ENCODE data around the gene CENPB. TPM values are rescaled to one million over a fixed set of nuclear protein-coding genes. Genes with fewer than 3 reads are reported as not detected.

Gene CENPB
- total and polyA plus RNA-seq, 10 of the 15 experiments (the other 5 are each of a cell fraction or from before 2014, with no cell fraction given): 0.16 to 71.2 (median 14.0) TPM

GRCh38 chr20:3802524-3803239 is 16.1 kb upstream of the CENPB start (continued):
- TF ChIP-seq, protein P1, sequence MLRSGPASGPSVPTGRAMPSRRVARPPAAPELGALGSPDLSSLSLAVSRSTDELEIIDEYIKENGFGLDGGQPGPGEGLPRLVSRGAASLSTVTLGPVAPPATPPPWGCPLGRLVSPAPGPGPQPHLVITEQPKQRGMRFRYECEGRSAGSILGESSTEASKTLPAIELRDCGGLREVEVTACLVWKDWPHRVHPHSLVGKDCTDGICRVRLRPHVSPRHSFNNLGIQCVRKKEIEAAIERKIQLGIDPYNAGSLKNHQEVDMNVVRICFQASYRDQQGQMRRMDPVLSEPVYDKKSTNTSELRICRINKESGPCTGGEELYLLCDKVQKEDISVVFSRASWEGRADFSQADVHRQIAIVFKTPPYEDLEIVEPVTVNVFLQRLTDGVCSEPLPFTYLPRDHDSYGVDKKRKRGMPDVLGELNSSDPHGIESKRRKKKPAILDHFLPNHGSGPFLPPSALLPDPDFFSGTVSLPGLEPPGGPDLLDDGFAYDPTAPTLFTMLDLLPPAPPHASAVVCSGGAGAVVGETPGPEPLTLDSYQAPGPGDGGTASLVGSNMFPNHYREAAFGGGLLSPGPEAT (IDR thresholded peaks at IDR 0.05; ENCODE audit: low read depth): no peak
- TF ChIP-seq ZNF622 (IDR thresholded peaks at IDR 0.05) (no peak), IKZF1 (conservative IDR thresholded peaks at IDR 0.05) (peak; percentile 37; the same call in 1 of the 2 replicates), TBL1XR1 (IDR thresholded peaks at IDR 0.05; ENCODE audit: low read depth, low read length) (no peak)

GRCh38 chr20:3801846-3802245 is 15.3 kb upstream of the CENPB start:
- Histone ChIP-seq H2AFZ (ENCODE audit: control insufficient read depth, low read depth, low read length) (no peak overlapping the region), H3K4me2 (ENCODE audit: control insufficient read depth, insufficient read depth) (no peak overlapping the region), H3K9me3 (replicated peaks; ENCODE audit: control insufficient read depth, insufficient read depth, low read length) (no peaks in the 10 kb centered on the region), H3K9ac (ENCODE audit: control insufficient read depth, insufficient read depth, low read length) (no peak overlapping the region), H4K20me1 (ENCODE audit: control insufficient read depth, insufficient read depth) (no peaks in the 10 kb centered on the region), H3K79me2 (ENCODE audit: control insufficient read depth, insufficient read depth, low read length) (peaks cover 15% of the 10 kb centered on the region), H3K4me1 (ENCODE audit: control insufficient read depth, insufficient read depth, low read length) (peaks cover 40% of the 10 kb centered on the region), H3K27ac (ENCODE audit: control insufficient read depth, insufficient read depth) (no peak overlapping the region), H3K27me3 (replicated peaks in 1 of 2; ENCODE audit: control insufficient read depth in 2 of 2, insufficient read depth in 2 of 2, low read length in 1 of 2) (no peaks in the 10 kb centered on the region), H3K4me3 (no peak overlapping the region), H3K36me3 (ENCODE audit: control insufficient read depth in 2 of 2, insufficient read depth in 2 of 2, low read length in 1 of 2) (peaks cover 23 to 28% of the 10 kb centered on the region in 2 experiments)
- no TSS peak for BruUV-seq (replicated peaks)
- no peak for DNase-seq (ENCODE audit: low read depth, low spot score)
- in situ Hi-C loops (cut with MboI) (no loop called here), intact Hi-C loops (cut with micrococcal nuclease; ENCODE audit: unreplicated experiment) (no loop called here)
- 90% methylated on average over 13 of the region's 13 CpGs for WGBS (ENCODE audit: insufficient coverage, insufficient replicate concordance, low lambda C conversion rate, missing lambda C conversion rate)
- SMC1A ChIA-PET (ENCODE audit: uncharacterized antibody, unreplicated experiment): no interaction called here
- POLR2A ChIA-PET: interaction anchor here (0.7 kb wide), 1 partner anchor 11 kb away, joined by 4 read pairs; no protein-coding TSS in a partner anchor
- FAIRE-seq: no peak
- RAD21 ChIA-PET (ENCODE audit: unreplicated experiment): no interaction called here
- CTCF ChIA-PET: interaction anchor here (0.9 to 3.8 kb wide), 3 partner anchors 17 to 34 kb away, joined by 3 to 33 read pairs (median 3); partner anchors contain the start of genes ADISSP and AP5S1
- ATAC-seq: no peak
- no peak for TF ChIP-seq SPI1 (IDR thresholded peaks at IDR 0.05; ENCODE audit: borderline replicate concordance, insufficient read depth, low read depth, low read length)
- TF ChIP-seq, protein P2, sequence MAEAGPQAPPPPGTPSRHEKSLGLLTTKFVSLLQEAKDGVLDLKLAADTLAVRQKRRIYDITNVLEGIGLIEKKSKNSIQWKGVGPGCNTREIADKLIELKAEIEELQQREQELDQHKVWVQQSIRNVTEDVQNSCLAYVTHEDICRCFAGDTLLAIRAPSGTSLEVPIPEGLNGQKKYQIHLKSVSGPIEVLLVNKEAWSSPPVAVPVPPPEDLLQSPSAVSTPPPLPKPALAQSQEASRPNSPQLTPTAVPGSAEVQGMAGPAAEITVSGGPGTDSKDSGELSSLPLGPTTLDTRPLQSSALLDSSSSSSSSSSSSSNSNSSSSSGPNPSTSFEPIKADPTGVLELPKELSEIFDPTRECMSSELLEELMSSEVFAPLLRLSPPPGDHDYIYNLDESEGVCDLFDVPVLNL (IDR thresholded peaks at IDR 0.05; ENCODE audit: low read depth, low read length): no peak
- TF ChIP-seq E2F8 (IDR thresholded peaks at IDR 0.05; ENCODE audit: low read depth, partially characterized antibody): no peak
- TF ChIP-seq CREB1 (IDR thresholded peaks at IDR 0.05; ENCODE audit: low read depth): no peak
- no peak for TF ChIP-seq SRF (IDR thresholded peaks at IDR 0.05; ENCODE audit: low read depth in 2 of 2, low read length in 2 of 2)
- TF ChIP-seq BHLHE40 (IDR thresholded peaks at IDR 0.05; ENCODE audit: borderline replicate concordance in 1 of 2, low read depth in 2 of 2, low read length in 1 of 2): no peak
- TF ChIP-seq USF2 (IDR thresholded peaks at IDR 0.05; ENCODE audit: borderline replicate concordance, low read depth, low read length): no peak
- no peak for TF ChIP-seq CBX3 (IDR thresholded peaks at IDR 0.05; ENCODE audit: borderline replicate concordance, low read depth)
